ENCODE results near the gene FOXN4. TPM values are rescaled to one million over a fixed set of nuclear protein-coding genes. Genes with fewer than 3 reads are reported as not detected.

Gene FOXN4, protein sequence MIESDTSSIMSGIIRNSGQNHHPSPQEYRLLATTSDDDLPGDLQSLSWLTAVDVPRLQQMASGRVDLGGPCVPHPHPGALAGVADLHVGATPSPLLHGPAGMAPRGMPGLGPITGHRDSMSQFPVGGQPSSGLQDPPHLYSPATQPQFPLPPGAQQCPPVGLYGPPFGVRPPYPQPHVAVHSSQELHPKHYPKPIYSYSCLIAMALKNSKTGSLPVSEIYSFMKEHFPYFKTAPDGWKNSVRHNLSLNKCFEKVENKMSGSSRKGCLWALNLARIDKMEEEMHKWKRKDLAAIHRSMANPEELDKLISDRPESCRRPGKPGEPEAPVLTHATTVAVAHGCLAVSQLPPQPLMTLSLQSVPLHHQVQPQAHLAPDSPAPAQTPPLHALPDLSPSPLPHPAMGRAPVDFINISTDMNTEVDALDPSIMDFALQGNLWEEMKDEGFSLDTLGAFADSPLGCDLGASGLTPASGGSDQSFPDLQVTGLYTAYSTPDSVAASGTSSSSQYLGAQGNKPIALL
- not detected for total RNA-seq

DNA sequence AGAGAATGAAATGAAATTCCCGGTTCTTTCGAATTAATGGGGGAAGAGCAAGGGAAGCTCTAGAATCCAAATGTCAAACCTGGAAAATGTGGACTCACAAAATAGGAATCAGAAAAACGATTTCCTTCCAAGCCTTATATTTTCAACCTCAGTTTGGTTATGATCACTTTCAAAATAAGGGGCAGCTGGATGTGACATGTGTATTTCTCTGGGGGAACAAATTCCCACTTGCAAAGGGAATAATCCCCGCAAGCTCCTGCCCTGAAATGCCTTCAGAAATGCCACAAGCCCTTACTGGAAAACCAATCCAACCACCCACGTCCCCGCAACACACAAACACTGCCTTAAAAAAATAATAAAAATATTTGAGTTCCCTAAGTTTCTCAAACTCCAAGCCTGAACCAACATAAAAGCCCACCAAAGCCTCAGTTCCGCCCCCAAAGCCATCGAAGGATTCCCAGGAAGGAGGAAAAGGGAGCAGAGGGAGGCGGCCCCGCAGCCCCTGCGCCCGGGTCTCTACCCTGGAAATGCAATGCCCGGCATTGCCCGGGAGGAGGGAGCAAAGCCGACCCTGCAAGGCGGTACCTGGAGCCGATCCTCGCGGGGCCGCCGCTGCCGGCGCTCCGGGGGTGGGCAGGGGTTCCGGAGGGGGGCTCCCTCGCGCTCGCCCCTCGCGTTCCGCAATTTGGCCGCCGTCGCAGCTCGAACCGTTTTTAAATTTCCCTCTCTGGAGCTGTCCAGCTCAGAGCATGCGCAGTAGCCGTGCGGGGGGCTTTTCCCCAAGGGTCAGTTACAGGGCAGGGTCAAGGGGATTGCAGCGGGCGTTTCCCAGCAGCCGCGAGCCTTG lies at the start of gene FOXN4:
TSS of gene FOXN4 (minus strand) at position 751 of the 847 bp plus-strand sequence. CDS start 963 bp downstream, outside the sequence.
- Mint-ChIP-seq H3K36me3 (ENCODE audit: low read depth) (peaks cover 2% of the 10 kb centered on the region), H3K4me3 (peak within 1 kb of the TSS; percentile 56), H3K27me3 (ENCODE audit: low read depth) (peaks cover 50% of the 10 kb centered on the region), H3K27ac (no peak within 1 kb of the TSS), H3K4me1 (ENCODE audit: low read depth) (peaks cover 10% of the 10 kb centered on the region), H3K9me3 (ENCODE audit: insufficient read depth) (no peaks in the 10 kb centered on the region)
- ChIA-PET CTCF (no interaction called here), POLR2A (no interaction called here)
- no peak for ATAC-seq
- no peak for DNase-seq

DNA sequence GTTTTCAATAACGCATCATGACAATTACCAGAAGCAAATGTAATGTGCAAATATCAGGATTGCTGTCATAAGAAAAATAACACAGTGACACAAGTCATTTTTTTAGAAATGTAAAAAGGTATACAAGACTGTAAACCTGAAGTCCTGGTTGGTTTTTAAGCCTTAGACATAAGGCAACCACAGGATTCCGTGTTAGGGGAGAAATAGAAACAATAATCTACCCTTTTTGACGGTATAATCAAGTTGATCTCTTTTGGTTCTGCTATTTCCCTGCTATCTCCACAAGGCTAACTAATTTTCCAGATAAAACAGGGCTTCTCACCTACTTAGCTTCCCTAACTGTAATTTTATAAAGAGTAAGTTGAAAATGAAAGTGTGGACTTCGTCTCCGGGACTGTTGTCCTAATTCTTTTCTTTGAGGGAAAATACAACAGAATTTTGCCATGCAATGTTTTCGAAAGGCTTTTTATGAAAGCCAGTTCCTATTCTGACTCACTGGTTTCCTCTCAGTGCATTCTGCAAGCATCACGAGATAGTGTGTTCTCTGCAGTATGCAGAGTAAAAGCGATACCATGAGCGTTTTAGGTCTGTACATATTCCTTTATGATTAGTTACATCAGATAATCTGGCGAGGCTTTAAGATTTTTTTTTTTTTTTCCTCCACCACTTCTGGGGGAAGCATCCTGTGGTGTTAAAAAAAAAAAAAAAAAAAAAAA lies 49.2 kb upstream of the FOXN4 start:
- Mint-ChIP-seq H3K4me3 (peak overlapping the region; percentile 24), H3K9me3 (ENCODE audit: insufficient read depth) (no peaks in the 10 kb centered on the region), H3K36me3 (ENCODE audit: low read depth) (no peaks in the 10 kb centered on the region), H3K27ac (no peak overlapping the region), H3K4me1 (ENCODE audit: low read depth) (peaks cover 4% of the 10 kb centered on the region), H3K27me3 (ENCODE audit: low read depth) (peaks cover 35% of the 10 kb centered on the region)
- DNase-seq (no peak), ATAC-seq (peak; percentile 58)
- ChIA-PET CTCF (interaction anchor here (1.7 kb wide), 1 partner anchor 35 kb away, joined by 5 read pairs; no protein-coding TSS in a partner anchor), POLR2A (no interaction called here)

DNA sequence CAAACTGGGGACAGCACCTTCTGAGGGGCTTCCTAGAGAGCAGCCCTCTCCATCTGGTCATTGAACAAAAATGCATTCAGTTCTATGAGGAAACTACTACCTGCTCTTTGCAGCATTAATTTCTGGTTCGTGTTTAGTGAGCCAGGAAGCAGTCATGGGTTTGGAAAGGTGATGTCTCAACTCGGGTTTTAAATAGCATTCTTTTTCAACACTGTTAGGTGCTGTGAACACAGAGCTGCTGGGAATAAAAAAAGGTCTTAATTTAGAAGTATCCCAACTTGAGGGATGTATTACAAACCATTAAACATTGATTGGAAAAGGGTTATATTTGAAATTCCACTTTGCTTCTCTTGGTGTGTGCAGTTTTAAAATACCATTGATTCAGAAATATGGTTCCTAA lies 47.9 kb upstream of the FOXN4 start:
- no peak for ATAC-seq
- ChIA-PET CTCF (interaction anchor here (1.4 kb wide), 1 partner anchor 30 kb away, joined by 4 read pairs; no protein-coding TSS in a partner anchor), POLR2A (no interaction called here)
- H3K27me3 Mint-ChIP-seq (ENCODE audit: low read depth), result peaks cover 34% of the 10 kb centered on the region
- no peak overlapping the region for H3K27ac Mint-ChIP-seq
- DNase-seq, result no peak
- H3K9me3 Mint-ChIP-seq (ENCODE audit: insufficient read depth), result no peaks in the 10 kb centered on the region
- H3K4me1 Mint-ChIP-seq (ENCODE audit: low read depth), result peaks cover 4% of the 10 kb centered on the region
- no peaks in the 10 kb centered on the region for H3K36me3 Mint-ChIP-seq (ENCODE audit: low read depth)
- no peak overlapping the region for H3K4me3 Mint-ChIP-seq

DNA sequence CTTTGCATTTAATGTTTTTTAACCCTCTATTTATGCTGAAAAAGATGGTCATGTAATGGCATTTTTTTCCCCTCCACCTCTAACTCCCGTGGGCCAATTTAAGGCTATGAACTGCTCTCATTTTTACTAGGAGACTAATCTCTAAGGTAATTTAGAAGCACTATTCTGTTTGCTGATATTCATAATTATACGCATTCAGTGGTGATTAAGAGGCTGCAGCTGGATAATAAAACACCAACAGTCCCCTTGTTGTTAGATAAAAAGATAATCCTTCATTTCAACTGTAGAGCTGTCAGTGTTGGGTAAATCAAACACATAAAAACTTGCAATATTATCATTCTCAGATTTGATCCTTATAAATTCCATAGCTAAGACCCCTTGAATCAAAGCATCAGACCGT lies 47.5 kb upstream of the FOXN4 start:
- DNase-seq (no peak), ATAC-seq (no peak)
- H3K9me3 Mint-ChIP-seq (ENCODE audit: insufficient read depth), result no peaks in the 10 kb centered on the region
- ChIA-PET POLR2A (no interaction called here), CTCF (interaction anchor here (1.4 kb wide), 2 partner anchors 30 to 93 kb away, joined by 3 to 4 read pairs; no protein-coding TSS in a partner anchor)
- peaks cover 4% of the 10 kb centered on the region for H3K4me1 Mint-ChIP-seq (ENCODE audit: low read depth)
- peaks cover 35% of the 10 kb centered on the region for H3K27me3 Mint-ChIP-seq (ENCODE audit: low read depth)
- no peak overlapping the region for H3K4me3 Mint-ChIP-seq
- H3K27ac Mint-ChIP-seq, result no peak overlapping the region
- no peaks in the 10 kb centered on the region for H3K36me3 Mint-ChIP-seq (ENCODE audit: low read depth)

DNA sequence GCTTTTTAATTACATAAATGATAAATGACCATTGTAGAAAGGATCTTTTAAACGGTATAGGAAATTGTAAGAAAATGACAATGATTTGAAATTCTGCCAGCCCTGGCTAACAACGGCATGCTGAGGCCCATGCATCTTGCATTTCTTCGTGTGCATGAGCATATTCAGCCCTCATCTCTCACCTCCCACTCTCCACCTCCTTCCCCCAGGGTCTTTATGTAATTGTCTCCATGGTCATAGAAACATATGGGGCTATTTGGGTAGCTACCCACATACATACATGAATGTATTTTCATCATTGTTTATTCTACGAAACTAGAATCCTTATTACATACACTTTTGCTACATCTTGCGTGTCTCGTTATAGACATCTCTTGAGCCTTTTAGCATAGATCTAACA lies 43.1 kb upstream of the FOXN4 start:
- Mint-ChIP-seq H3K27me3 (ENCODE audit: low read depth) (peaks cover 35% of the 10 kb centered on the region), H3K4me1 (ENCODE audit: low read depth) (no peaks in the 10 kb centered on the region), H3K27ac (no peak overlapping the region), H3K4me3 (no peak overlapping the region), H3K36me3 (ENCODE audit: low read depth) (no peaks in the 10 kb centered on the region), H3K9me3 (ENCODE audit: insufficient read depth) (no peaks in the 10 kb centered on the region)
- ChIA-PET POLR2A (no interaction called here), CTCF (no interaction called here)
- DNase-seq (no peak), ATAC-seq (no peak)

DNA sequence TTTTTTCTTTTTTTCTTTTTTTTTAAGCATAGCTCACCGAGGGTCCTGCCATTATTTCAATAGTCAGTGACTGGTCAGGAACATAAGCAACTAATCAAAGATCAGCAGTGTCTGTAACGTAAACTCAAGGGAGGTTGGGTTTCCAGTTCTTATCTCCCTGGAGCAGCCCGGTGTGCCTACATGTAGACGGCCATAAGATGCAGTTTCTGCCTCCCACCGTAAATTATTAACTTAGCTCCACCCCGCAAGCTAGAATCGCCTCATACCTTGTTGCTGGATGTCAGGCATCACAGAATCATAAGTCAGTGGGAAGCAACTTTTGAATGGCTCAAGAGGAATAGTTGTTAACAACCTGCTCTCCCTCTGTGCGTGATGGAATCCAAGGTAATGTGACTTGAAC lies 38.5 kb upstream of the FOXN4 start, which contains the start of gene MYO1H:
TSS of gene MYO1H (plus strand) at position 312 of the 400 bp plus-strand sequence. CDS start at position 373, 61 bp downstream.
- H3K4me3 Mint-ChIP-seq, result no peak within 1 kb of the TSS

DNA sequence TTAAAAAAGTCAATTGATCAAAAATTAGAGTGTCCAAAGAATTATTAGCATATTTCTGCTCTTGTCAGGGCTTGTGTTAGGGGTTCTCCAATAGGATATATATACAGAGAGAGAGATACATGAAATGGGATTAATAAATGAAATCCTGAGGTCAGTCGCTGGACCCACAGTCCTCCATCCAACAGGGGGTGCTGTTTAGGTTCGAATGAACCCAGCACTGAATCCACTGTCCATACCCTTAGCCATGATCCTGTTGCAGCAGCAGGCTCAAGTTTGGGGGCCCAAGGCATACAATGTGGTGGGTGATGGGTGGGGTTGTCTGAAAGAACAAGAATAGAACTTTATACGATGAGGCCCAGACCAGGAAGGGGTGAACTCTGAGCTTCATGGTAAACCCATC lies 37.8 kb upstream of the FOXN4 start:
- Mint-ChIP-seq H3K27me3 (ENCODE audit: low read depth) (peaks cover 22% of the 10 kb centered on the region), H3K27ac (no peak overlapping the region), H3K4me1 (ENCODE audit: low read depth) (no peaks in the 10 kb centered on the region), H3K4me3 (no peak overlapping the region), H3K9me3 (ENCODE audit: insufficient read depth) (no peaks in the 10 kb centered on the region), H3K36me3 (ENCODE audit: low read depth) (no peaks in the 10 kb centered on the region)
- ChIA-PET CTCF (interaction anchor here (0.7 kb wide), 1 partner anchor 39 kb away, joined by 4 read pairs; no protein-coding TSS in a partner anchor), POLR2A (no interaction called here)
- DNase-seq, result no peak
- ATAC-seq, result no peak

More for the DNA sequence above, 38.5 kb upstream of the FOXN4 start, which contains the start of gene MYO1H:
- H3K4me1 Mint-ChIP-seq (ENCODE audit: low read depth), result no peaks in the 10 kb centered on the region
- ChIA-PET POLR2A (no interaction called here), CTCF (interaction anchor here (0.7 kb wide), 1 partner anchor 38 kb away, joined by 4 read pairs; no protein-coding TSS in a partner anchor)
- H3K27me3 Mint-ChIP-seq (ENCODE audit: low read depth), result peaks cover 28% of the 10 kb centered on the region
- H3K27ac Mint-ChIP-seq, result no peak within 1 kb of the TSS
- ATAC-seq (no peak), DNase-seq (no peak)
- H3K9me3 Mint-ChIP-seq (ENCODE audit: insufficient read depth), result no peaks in the 10 kb centered on the region
- H3K36me3 Mint-ChIP-seq (ENCODE audit: low read depth), result no peaks in the 10 kb centered on the region

DNA sequence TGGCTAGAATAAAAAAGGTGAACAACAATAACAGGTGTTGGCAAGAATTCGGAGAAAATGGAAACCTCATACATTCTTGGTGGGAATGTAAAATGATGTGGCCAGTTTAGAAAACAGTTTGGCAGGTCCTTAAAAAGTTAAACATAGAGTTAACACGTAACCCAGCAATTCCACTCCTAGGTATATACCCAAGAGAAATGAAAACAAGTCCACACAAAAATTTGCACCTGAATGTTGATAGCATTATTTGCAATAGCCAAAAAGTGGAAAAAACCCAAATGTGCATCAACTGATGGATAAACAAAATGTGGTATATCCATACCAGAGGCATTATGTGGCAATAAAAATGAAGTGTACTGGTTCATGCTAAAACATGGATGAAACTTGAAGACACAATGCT lies 36.3 kb upstream of the FOXN4 start:
- CTCF ChIA-PET, result no interaction called here
- Mint-ChIP-seq H3K9me3 (ENCODE audit: insufficient read depth) (no peaks in the 10 kb centered on the region), H3K4me1 (ENCODE audit: low read depth) (no peaks in the 10 kb centered on the region), H3K4me3 (no peak overlapping the region), H3K36me3 (ENCODE audit: low read depth) (no peaks in the 10 kb centered on the region), H3K27ac (no peak overlapping the region), H3K27me3 (ENCODE audit: low read depth) (peaks cover 23% of the 10 kb centered on the region)
- ATAC-seq, result no peak
- no peak for DNase-seq
- POLR2A ChIA-PET, result no interaction called here

DNA sequence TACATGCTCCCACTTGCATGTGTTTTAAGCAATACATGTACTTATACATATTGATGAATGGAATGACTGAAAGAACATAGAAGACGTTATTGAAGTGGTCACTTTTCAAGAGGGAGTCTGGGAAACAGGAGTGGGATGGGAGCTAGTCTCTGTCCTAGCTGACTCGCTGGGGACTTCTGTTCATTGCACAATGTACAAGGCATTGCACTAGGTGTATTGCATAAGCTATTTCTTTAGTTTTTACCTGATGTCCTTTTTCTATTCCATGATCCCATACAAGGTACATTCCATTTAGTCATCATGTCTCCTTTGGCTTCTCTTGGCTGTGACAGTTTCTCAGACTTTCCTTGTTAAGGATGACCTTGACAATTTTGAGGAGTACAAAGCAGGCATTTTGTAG lies 34.6 kb upstream of the FOXN4 start:
- ATAC-seq (no peak), DNase-seq (no peak)
- H3K27ac Mint-ChIP-seq, result no peak overlapping the region
- ChIA-PET POLR2A (no interaction called here), CTCF (interaction anchor here (1.5 kb wide), 1 partner anchor 39 kb away, joined by 4 read pairs; no protein-coding TSS in a partner anchor)
- no peaks in the 10 kb centered on the region for H3K4me1 Mint-ChIP-seq (ENCODE audit: low read depth)
- no peak overlapping the region for H3K4me3 Mint-ChIP-seq
- H3K36me3 Mint-ChIP-seq (ENCODE audit: low read depth), result no peaks in the 10 kb centered on the region
- H3K9me3 Mint-ChIP-seq (ENCODE audit: insufficient read depth), result no peaks in the 10 kb centered on the region
- peaks cover 26% of the 10 kb centered on the region for H3K27me3 Mint-ChIP-seq (ENCODE audit: low read depth)

DNA sequence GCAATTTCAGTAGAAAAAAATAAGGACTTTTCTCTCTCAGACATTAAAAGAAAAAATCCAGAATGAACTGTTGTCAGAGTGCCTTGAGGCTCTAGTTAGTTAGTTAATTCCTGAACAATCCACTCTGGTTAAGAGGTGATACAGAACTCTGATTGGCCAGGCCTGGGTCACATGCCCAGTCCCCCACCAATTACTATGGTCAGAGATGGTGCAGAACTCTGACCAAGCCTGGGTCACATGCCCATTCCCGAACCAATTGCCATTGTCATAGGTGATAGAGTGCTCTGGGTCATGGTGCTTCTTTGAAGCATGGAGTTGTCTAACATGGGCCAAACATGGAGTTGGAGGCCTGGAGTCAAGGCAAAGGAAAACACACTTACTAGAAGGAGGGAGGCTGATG lies 27.5 kb upstream of the FOXN4 start:
- POLR2A ChIA-PET, result no interaction called here
- Mint-ChIP-seq H3K4me1 (ENCODE audit: low read depth) (no peaks in the 10 kb centered on the region), H3K27ac (no peak overlapping the region), H3K36me3 (ENCODE audit: low read depth) (no peaks in the 10 kb centered on the region), H3K4me3 (no peak overlapping the region), H3K9me3 (ENCODE audit: insufficient read depth) (no peaks in the 10 kb centered on the region), H3K27me3 (ENCODE audit: low read depth) (peaks cover 19% of the 10 kb centered on the region)
- no peak for ATAC-seq
- no peak for DNase-seq
- CTCF ChIA-PET, result no interaction called here

DNA sequence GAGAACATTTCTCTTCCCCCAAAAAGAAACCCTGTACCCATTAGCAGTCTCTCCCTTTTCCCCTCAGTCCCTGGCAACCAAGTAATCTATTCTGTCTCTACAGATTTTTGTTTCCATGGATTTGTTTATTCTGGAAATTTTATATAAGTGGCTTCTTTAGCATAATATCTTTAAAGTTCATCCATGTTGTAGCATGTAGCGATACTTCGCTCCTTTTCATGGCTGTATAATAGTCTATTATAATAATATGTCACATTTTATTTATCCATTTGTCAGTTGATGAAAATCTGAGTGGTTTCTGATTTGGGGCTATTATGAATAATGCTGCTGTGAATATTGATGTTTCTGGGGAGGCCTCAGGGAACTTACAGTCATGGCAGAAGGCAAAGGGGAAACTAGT lies 25.8 kb upstream of the FOXN4 start:
- no peak for ATAC-seq
- no peaks in the 10 kb centered on the region for H3K36me3 Mint-ChIP-seq (ENCODE audit: low read depth)
- CTCF ChIA-PET, result no interaction called here
- DNase-seq, result no peak
- H3K4me3 Mint-ChIP-seq, result no peak overlapping the region
- H3K27me3 Mint-ChIP-seq (ENCODE audit: low read depth), result peaks cover 16% of the 10 kb centered on the region
- no peaks in the 10 kb centered on the region for H3K9me3 Mint-ChIP-seq (ENCODE audit: insufficient read depth)
- H3K4me1 Mint-ChIP-seq (ENCODE audit: low read depth), result no peaks in the 10 kb centered on the region
- POLR2A ChIA-PET, result no interaction called here
- H3K27ac Mint-ChIP-seq, result no peak overlapping the region

Data from activated CD8-positive, alpha-beta T cell treated with anti-CD3 and anti-CD28 coated beads, Interleukin-2, amount 10 ng/mL, durations not matched to agents 7 days and 5 days (primary cell).